ENCODE data around the gene PIK3C3. TPM values are rescaled to one million over a fixed set of nuclear protein-coding genes. Genes with fewer than 3 reads are reported as not detected.
A peak's percentile ranks its signal among the peaks of the same experiment; 100 is the strongest.

PIK3C3 gene
- total RNA-seq, 1 donor from 2014 or later: 61.5 TPM

DNA sequence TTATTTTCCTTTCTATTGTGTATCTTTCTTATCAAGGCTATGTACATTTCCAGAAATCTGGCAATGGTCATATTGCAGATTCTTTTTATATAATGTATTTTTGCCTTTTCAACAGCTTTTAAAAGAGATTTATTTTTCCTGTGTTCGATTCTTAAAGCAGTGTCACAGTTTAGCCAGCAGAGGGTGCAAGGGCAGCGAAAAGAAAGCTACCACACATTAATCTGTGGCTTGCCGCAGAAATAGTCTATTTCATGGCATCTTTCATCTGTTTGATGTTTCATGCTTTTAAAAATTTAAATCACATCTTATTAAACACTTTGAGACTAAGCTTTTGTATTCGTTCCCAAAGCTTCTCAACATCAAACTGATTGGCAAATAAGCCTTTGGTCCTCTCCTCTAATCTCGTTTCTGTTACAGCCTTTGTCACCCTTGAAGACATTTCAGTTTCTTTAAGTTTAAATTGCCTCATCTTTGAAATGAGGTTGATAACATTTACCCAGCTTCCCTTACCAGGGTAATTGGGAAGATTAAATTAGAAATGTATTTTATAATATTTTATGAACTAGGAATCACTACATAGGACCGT, 73.3 kb downstream of the PIK3C3 start:
- H3K27me3 Mint-ChIP-seq: no peaks in the 10 kb centered on the region
- H3K36me3 Mint-ChIP-seq (ENCODE audit: insufficient read depth): peaks cover 3% of the 10 kb centered on the region
- TF ChIP-seq, protein P1, sequence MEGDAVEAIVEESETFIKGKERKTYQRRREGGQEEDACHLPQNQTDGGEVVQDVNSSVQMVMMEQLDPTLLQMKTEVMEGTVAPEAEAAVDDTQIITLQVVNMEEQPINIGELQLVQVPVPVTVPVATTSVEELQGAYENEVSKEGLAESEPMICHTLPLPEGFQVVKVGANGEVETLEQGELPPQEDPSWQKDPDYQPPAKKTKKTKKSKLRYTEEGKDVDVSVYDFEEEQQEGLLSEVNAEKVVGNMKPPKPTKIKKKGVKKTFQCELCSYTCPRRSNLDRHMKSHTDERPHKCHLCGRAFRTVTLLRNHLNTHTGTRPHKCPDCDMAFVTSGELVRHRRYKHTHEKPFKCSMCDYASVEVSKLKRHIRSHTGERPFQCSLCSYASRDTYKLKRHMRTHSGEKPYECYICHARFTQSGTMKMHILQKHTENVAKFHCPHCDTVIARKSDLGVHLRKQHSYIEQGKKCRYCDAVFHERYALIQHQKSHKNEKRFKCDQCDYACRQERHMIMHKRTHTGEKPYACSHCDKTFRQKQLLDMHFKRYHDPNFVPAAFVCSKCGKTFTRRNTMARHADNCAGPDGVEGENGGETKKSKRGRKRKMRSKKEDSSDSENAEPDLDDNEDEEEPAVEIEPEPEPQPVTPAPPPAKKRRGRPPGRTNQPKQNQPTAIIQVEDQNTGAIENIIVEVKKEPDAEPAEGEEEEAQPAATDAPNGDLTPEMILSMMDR (IDR thresholded peaks at IDR 0.05; ENCODE audit: unreplicated experiment): peak; percentile 84
- no peaks in the 10 kb centered on the region for H3K9me3 Mint-ChIP-seq (ENCODE audit: low read depth)
- no peak overlapping the region for H3K4me3 Mint-ChIP-seq (ENCODE audit: low read depth)
- H3K4me1 Mint-ChIP-seq (ENCODE audit: low read depth): no peaks in the 10 kb centered on the region
- no peak for DNase-seq (ENCODE audit: low spot score, unreplicated experiment)
- H3K27ac Mint-ChIP-seq: no peak overlapping the region

DNA sequence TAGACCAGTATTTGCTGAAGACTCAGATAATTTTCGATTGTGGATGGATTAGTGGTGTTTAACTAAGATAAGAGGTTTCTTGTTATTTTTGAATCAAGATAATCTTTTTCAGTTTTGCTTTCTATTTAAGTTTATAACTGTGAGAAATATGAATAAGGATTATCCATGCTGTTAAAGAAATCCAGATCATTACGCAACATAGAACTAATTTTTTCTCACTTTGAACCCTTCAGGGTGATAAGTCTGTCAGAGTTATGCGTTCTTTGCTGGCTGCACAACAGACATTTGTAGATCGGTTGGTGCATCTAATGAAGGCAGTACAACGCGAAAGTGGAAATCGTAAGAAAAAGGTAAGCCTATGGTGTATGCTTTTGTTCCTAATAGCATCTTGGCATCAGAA, 74.1 kb downstream of the PIK3C3 start:
- Mint-ChIP-seq H3K4me3 (ENCODE audit: low read depth) (no peak overlapping the region), H3K9me3 (ENCODE audit: low read depth) (no peaks in the 10 kb centered on the region), H3K27me3 (no peaks in the 10 kb centered on the region), H3K36me3 (ENCODE audit: insufficient read depth) (peaks cover 5% of the 10 kb centered on the region), H3K4me1 (ENCODE audit: low read depth) (no peaks in the 10 kb centered on the region), H3K27ac (no peak overlapping the region)
- DNase-seq (ENCODE audit: low spot score, unreplicated experiment): no peak
- TF ChIP-seq, protein P1 (IDR thresholded peaks at IDR 0.05; ENCODE audit: unreplicated experiment): no peak

DNA sequence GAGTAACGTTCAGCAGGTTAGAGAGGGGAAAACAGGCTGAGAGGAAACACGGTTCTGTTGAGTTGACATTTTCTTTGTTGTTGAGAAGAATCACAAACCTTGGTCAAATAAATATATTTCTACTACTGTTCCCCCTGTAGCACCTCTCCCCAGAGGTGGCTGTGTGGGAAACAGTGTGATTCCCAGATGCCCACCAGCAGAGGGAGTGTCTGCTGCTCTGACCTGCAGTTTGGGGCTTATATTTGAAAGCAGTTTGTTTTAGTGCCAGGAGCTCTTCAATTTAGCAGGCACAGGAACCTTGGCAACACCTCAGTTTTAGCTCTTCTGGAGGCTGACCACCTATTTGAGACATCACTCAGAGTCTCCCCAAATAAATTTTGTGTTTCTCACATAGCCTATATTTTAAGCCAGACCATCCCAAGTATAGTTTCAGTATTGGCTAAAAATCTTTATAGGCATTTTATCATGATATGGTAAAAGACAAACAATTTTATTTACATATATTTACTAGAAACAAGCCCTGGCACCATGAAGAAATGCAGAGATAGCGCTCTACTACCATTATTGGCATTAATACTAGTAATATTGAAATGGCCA, 75.7 kb downstream of the PIK3C3 start:
- Mint-ChIP-seq H3K4me3 (ENCODE audit: low read depth) (no peak overlapping the region), H3K27me3 (no peaks in the 10 kb centered on the region), H3K27ac (no peak overlapping the region), H3K36me3 (ENCODE audit: insufficient read depth) (peaks cover 6% of the 10 kb centered on the region), H3K4me1 (ENCODE audit: low read depth) (no peaks in the 10 kb centered on the region), H3K9me3 (ENCODE audit: low read depth) (no peaks in the 10 kb centered on the region)
- no peak for DNase-seq (ENCODE audit: low spot score, unreplicated experiment)
- TF ChIP-seq, protein P1 (IDR thresholded peaks at IDR 0.05; ENCODE audit: unreplicated experiment): peak; percentile 71

DNA sequence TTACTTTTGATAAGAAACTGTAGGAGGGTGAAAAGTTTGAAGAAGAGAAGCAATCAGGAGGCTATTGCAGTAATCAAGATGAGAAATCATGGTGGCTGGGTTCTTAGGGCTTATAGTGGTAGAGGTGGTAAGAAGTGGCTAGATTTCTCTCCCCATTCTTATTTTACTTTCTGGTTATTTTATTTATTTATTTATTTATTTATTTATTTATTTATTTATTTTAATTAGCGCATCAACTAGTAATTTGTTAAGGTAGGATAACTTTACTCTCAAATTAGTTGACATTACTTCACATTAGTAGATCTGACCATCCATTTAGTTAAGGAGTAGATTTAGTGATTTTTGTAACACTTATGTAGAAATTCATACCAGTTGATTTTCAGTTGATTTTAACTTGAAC, 77.4 kb downstream of the PIK3C3 start:
- H3K4me1 Mint-ChIP-seq (ENCODE audit: low read depth): no peaks in the 10 kb centered on the region
- H3K27me3 Mint-ChIP-seq: no peaks in the 10 kb centered on the region
- no peak for DNase-seq (ENCODE audit: low spot score, unreplicated experiment)
- TF ChIP-seq, protein P1 (IDR thresholded peaks at IDR 0.05; ENCODE audit: unreplicated experiment): no peak
- H3K36me3 Mint-ChIP-seq (ENCODE audit: insufficient read depth): peaks cover 7% of the 10 kb centered on the region
- no peak overlapping the region for H3K4me3 Mint-ChIP-seq (ENCODE audit: low read depth)
- H3K9me3 Mint-ChIP-seq (ENCODE audit: low read depth): no peaks in the 10 kb centered on the region
- no peak overlapping the region for H3K27ac Mint-ChIP-seq

DNA sequence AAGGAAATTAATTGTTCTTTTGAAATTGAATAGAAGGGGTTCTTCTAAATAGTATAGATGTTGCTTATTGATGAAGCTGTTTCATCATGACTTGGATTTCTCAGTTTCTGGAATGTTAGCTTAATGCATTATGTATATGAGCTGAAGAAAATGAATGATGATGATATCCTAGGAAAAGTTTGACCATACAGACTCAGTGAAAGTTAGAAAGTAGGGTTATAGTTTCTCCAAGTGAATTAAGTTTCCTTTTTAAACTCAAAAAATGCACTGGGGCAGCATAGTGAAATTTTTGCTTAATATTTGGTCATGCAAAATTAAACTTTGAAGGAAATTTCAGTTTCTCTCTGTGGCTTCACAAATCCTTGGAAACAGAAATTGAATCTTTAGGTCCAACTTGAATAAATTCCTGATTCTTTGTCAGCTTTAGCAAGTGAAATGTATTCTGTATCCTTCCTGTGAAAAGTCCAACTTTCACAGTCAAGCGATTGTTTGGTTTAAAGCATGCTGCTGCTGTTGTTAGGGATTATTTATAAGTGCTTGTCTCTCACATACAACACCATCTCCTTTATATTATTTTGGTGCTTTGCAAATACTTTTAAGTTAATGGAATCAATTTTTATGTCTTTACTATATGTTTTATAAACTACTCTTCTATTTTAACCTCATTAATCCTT, 78.2 kb downstream of the PIK3C3 start:
- Mint-ChIP-seq H3K36me3 (ENCODE audit: insufficient read depth) (peaks cover 11% of the 10 kb centered on the region), H3K27ac (no peak overlapping the region), H3K4me3 (ENCODE audit: low read depth) (no peak overlapping the region), H3K9me3 (ENCODE audit: low read depth) (no peaks in the 10 kb centered on the region), H3K4me1 (ENCODE audit: low read depth) (no peaks in the 10 kb centered on the region), H3K27me3 (no peaks in the 10 kb centered on the region)
- TF ChIP-seq, protein P1 (IDR thresholded peaks at IDR 0.05; ENCODE audit: unreplicated experiment): no peak
- no peak for DNase-seq (ENCODE audit: low spot score, unreplicated experiment)
